Measurements from ENCODE around the gene ATXN3.

Gene ATXN3

DNA sequence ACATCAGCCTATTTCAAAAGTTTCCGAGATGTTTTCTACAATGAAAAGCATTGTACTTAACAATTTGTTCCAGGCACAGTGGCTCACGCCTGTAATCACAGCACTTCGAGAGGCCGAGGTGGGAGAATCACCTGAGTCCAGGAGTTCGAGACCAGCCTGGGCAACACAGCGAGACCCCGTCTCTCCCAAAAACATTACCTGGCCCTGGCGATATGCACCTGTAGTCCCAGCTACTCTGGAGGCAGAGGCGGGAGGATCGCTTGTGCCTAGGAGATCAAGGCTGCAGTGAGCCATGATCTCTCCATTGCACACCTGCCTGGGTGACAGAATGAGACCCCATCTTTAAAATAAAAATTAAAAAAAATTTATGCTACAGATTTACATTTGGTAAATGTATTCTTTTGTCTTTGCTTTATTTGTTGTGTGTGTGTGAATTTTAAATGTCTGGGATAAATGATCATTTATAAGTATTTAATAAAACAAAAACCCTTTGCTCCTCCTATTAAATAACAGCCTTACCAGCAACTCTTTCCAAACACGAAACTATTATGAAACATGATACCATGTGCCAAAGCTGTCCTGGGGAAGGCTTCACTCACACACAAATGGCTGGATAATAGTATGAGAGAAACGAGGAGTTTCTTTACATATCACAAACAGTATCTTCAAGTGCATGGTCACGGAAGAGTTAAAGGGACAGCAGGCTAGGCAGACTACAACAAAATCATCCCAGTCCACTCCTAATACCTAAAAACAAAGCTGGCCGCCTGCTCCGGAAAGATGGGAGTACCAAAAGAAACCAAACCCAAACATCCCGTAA, 1.1 kb downstream of the ATXN3 start:
- no peak for TF ChIP-seq TAF1 (IDR thresholded peaks at IDR 0.05; ENCODE audit: borderline replicate concordance, insufficient read depth, low read length)
- no peak for TF ChIP-seq POLR2AphosphoS5 (IDR thresholded peaks at IDR 0.05; ENCODE audit: low read depth, low read length)
- TF ChIP-seq, protein P1, sequence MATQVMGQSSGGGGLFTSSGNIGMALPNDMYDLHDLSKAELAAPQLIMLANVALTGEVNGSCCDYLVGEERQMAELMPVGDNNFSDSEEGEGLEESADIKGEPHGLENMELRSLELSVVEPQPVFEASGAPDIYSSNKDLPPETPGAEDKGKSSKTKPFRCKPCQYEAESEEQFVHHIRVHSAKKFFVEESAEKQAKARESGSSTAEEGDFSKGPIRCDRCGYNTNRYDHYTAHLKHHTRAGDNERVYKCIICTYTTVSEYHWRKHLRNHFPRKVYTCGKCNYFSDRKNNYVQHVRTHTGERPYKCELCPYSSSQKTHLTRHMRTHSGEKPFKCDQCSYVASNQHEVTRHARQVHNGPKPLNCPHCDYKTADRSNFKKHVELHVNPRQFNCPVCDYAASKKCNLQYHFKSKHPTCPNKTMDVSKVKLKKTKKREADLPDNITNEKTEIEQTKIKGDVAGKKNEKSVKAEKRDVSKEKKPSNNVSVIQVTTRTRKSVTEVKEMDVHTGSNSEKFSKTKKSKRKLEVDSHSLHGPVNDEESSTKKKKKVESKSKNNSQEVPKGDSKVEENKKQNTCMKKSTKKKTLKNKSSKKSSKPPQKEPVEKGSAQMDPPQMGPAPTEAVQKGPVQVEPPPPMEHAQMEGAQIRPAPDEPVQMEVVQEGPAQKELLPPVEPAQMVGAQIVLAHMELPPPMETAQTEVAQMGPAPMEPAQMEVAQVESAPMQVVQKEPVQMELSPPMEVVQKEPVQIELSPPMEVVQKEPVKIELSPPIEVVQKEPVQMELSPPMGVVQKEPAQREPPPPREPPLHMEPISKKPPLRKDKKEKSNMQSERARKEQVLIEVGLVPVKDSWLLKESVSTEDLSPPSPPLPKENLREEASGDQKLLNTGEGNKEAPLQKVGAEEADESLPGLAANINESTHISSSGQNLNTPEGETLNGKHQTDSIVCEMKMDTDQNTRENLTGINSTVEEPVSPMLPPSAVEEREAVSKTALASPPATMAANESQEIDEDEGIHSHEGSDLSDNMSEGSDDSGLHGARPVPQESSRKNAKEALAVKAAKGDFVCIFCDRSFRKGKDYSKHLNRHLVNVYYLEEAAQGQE (IDR thresholded peaks at IDR 0.05; ENCODE audit: insufficient read depth in 1 of 2, low read depth in 2 of 2, low read length in 2 of 2), result no peak
- TF ChIP-seq FOXP2 (optimal IDR thresholded peaks at IDR 0.05; ENCODE audit: borderline replicate concordance, extremely low read depth, extremely low read length, insufficient read depth), result no peak
- TF ChIP-seq SIN3A (IDR thresholded peaks at IDR 0.05; ENCODE audit: borderline replicate concordance, insufficient read depth, low read length), result no peak

DNA sequence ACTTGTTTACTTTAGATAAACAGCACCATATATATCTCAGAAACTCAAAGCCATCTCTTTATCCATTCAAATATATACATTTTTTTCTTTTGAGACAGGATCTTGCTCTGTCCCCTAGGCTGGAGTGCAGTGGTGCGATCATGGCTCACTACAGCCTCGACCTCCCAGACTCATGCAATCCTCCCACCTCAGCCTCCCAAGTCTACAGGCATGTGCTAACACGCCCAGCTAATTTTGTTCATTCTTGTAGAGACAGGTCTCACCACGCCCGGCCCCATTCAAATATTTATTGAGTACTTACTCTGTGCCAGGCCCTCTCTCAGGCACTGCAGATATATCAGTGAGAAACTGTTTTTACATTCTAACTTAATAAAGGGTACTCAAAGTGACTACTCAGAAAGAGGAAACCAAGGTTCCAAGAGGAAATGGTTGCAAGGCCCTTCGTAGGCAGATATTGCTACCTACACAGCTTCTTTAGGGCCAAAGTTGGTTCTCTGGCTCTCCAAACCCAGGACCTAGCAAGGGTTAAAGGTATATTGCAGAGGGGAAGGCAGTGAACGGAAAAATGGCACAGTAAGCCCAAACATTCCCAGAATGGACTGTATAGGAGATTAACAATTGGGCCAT, 2.9 kb downstream of the ATXN3 start:
- no peak for TF ChIP-seq POLR2AphosphoS5 (IDR thresholded peaks at IDR 0.05; ENCODE audit: low read depth, low read length)
- no peak for TF ChIP-seq TAF1 (IDR thresholded peaks at IDR 0.05; ENCODE audit: borderline replicate concordance, insufficient read depth, low read length)
- TF ChIP-seq FOXP2 (optimal IDR thresholded peaks at IDR 0.05; ENCODE audit: borderline replicate concordance, extremely low read depth, extremely low read length, insufficient read depth), result no peak
- TF ChIP-seq SIN3A (IDR thresholded peaks at IDR 0.05; ENCODE audit: borderline replicate concordance, insufficient read depth, low read length), result no peak
- TF ChIP-seq, protein P1 (IDR thresholded peaks at IDR 0.05; ENCODE audit: insufficient read depth in 1 of 2, low read depth in 2 of 2, low read length in 2 of 2), result no peak

DNA sequence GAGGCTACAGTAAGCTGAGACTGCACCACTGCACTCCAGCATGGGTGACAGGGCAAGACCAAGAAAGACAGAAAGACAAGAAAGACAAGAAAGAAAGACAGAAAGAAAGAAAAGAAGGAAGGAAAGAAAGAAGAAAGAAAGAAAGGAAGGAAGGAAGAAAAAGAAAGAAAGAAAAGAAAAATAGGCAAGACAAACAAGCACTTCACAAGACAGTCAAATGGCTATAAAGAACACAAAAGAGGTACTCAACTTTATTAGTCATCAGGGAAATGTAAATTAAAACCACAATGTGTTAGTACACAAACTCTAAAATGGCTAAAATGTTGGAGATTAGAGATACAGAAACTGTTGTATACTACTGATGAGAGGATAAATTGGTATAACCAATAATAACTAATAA, 6.6 kb downstream of the ATXN3 start:
- TF ChIP-seq, protein P1 (IDR thresholded peaks at IDR 0.05; ENCODE audit: insufficient read depth in 1 of 2, low read depth in 2 of 2, low read length in 2 of 2), result no peak
- TF ChIP-seq POLR2AphosphoS5 (IDR thresholded peaks at IDR 0.05; ENCODE audit: low read depth, low read length) (no peak), SIN3A (IDR thresholded peaks at IDR 0.05; ENCODE audit: borderline replicate concordance, insufficient read depth, low read length) (no peak), FOXP2 (optimal IDR thresholded peaks at IDR 0.05; ENCODE audit: borderline replicate concordance, extremely low read depth, extremely low read length, insufficient read depth) (no peak), TAF1 (IDR thresholded peaks at IDR 0.05; ENCODE audit: borderline replicate concordance, insufficient read depth, low read length) (no peak)

DNA sequence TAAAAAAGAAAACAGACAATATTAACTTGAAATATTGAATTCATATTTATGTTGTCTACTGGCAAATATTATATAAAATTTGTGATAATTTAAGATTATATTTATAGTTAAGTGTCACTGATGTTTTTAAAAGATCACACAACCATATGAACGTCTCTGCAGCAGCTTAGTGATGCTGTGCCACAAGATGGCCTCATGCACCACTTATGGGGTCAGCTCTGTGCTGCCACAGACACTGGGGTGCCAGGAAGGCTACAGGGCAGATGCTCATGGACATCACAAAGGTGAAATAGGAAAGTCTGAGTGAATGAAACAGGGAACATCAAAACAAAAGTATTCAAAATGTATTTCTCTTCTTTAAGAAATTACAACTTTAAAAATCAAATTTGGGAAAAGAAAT, 13.1 kb downstream of the ATXN3 start:
- TF ChIP-seq TAF1 (IDR thresholded peaks at IDR 0.05; ENCODE audit: borderline replicate concordance, insufficient read depth, low read length) (no peak), POLR2AphosphoS5 (IDR thresholded peaks at IDR 0.05; ENCODE audit: low read depth, low read length) (no peak), SIN3A (IDR thresholded peaks at IDR 0.05; ENCODE audit: borderline replicate concordance, insufficient read depth, low read length) (no peak), FOXP2 (optimal IDR thresholded peaks at IDR 0.05; ENCODE audit: borderline replicate concordance, extremely low read depth, extremely low read length, insufficient read depth) (no peak)
- TF ChIP-seq, protein P1 (IDR thresholded peaks at IDR 0.05; ENCODE audit: insufficient read depth in 1 of 2, low read depth in 2 of 2, low read length in 2 of 2), result no peak

All from PFSK-1 (cell line).